Measurements from ENCODE around the gene PCDHGB4.

DNA sequence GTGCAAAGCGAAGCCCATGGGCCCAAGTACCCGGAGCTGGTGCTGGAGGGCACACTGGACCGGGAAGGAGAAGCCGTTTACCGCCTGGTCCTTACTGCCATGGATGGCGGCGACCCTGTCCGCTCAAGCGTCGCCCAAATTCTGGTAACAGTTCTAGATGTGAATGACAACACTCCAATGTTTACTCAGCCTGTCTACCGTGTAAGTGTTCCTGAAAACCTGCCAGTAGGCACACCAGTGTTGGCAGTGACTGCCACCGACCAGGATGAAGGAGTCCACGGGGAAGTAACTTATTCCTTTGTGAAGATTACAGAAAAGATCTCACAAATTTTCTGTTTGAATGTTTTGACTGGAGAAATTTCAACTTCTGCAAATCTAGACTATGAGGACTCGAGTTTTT lies 12.9 kb upstream of the PCDHGB4 start:
- TF ChIP-seq SUZ12 (IDR thresholded peaks at IDR 0.05; ENCODE audit: low read length) (no peak), EP300 (IDR thresholded peaks at IDR 0.05; ENCODE audit: borderline replicate concordance in 1 of 2, low read depth in 2 of 2, low read length in 2 of 2) (no peak), EGR1 (IDR thresholded peaks at IDR 0.05; ENCODE audit: borderline replicate concordance, low read depth, low read length) (no peak), TAF1 (IDR thresholded peaks at IDR 0.05; ENCODE audit: low read depth, low read length) (no peak)
- TF ChIP-seq, protein P1, sequence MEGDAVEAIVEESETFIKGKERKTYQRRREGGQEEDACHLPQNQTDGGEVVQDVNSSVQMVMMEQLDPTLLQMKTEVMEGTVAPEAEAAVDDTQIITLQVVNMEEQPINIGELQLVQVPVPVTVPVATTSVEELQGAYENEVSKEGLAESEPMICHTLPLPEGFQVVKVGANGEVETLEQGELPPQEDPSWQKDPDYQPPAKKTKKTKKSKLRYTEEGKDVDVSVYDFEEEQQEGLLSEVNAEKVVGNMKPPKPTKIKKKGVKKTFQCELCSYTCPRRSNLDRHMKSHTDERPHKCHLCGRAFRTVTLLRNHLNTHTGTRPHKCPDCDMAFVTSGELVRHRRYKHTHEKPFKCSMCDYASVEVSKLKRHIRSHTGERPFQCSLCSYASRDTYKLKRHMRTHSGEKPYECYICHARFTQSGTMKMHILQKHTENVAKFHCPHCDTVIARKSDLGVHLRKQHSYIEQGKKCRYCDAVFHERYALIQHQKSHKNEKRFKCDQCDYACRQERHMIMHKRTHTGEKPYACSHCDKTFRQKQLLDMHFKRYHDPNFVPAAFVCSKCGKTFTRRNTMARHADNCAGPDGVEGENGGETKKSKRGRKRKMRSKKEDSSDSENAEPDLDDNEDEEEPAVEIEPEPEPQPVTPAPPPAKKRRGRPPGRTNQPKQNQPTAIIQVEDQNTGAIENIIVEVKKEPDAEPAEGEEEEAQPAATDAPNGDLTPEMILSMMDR (IDR thresholded peaks at IDR 0.05; ENCODE audit: control extremely low read depth in 1 of 3, insufficient read depth in 1 of 3, low read depth in 1 of 3, low read length in 3 of 3): no peak

Data from H1 (cell line).